Hepatocyte (in vitro differentiated cells): ENCODE results near the gene HES7.

Experiments used
- EZH2 ChIP-seq: fragments of 200-600 bp; sonication (generic); IDR thresholded peaks from 2 replicates; pipeline ENCODE4 v1.6.1; 2016; ENCODE audit warnings: antibody characterized with exemption, mild to moderate bottlenecking, borderline replicate concordance
- EZH2phosphoT487 ChIP-seq: fragments of 200-600 bp; sonication (generic); IDR thresholded peaks from one replicate; pipeline ENCODE4 v1.6.1; 2018; ENCODE audit warnings: antibody characterized with exemption, mild to moderate bottlenecking, low read depth, moderate library complexity; ENCODE audit not compliant: unreplicated experiment, severe bottlenecking
- TF ChIP-seq, protein P1 (sequence below): fragments of 200-600 bp; sonication (generic); IDR thresholded peaks from 2 replicates; pipeline ENCODE4 v1.5.1; 2016; ENCODE audit warnings: antibody characterized with exemption, mild to moderate bottlenecking; ENCODE audit not compliant: poor library complexity

- TF ChIP-seq, protein P1, sequence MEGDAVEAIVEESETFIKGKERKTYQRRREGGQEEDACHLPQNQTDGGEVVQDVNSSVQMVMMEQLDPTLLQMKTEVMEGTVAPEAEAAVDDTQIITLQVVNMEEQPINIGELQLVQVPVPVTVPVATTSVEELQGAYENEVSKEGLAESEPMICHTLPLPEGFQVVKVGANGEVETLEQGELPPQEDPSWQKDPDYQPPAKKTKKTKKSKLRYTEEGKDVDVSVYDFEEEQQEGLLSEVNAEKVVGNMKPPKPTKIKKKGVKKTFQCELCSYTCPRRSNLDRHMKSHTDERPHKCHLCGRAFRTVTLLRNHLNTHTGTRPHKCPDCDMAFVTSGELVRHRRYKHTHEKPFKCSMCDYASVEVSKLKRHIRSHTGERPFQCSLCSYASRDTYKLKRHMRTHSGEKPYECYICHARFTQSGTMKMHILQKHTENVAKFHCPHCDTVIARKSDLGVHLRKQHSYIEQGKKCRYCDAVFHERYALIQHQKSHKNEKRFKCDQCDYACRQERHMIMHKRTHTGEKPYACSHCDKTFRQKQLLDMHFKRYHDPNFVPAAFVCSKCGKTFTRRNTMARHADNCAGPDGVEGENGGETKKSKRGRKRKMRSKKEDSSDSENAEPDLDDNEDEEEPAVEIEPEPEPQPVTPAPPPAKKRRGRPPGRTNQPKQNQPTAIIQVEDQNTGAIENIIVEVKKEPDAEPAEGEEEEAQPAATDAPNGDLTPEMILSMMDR: no peak
- TF ChIP-seq EZH2 (no peak), EZH2phosphoT487 (no peak)
These were observed 7.1 kb downstream of the HES7 start for GRCh38 chr17:8116776-8117175.
